GM15510 (cell line): ENCODE data around the gene MACROD2.

Source experiments
- POLR2A ChIP-seq: IDR thresholded peaks from 3 replicates; pipeline ENCODE4 v1.6.1; 2011; ENCODE audit warnings: borderline replicate concordance; ENCODE audit not compliant: insufficient read length; ENCODE audit errors: extremely low read depth

Gene MACROD2

GRCh38 chr20:15866916-15867730 lies 1871.8 kb downstream of the MACROD2 start:
- TF ChIP-seq POLR2A, result no peak

- TF ChIP-seq POLR2A, result no peak
Observed at GRCh38 chr20:15867899-15868298, 1872.6 kb downstream of the MACROD2 start.

- no peak for TF ChIP-seq POLR2A
Observed at GRCh38 chr20:15875446-15875845, 1880.1 kb downstream of the MACROD2 start.

GRCh38 chr20:15882553-15882952 lies 1887.2 kb downstream of the MACROD2 start:
- no peak for TF ChIP-seq POLR2A

- TF ChIP-seq POLR2A, result no peak
Observed at GRCh38 chr20:15886250-15886649, 1890.9 kb downstream of the MACROD2 start.

GRCh38 chr20:15887387-15887786 lies 1892.1 kb downstream of the MACROD2 start:
- TF ChIP-seq POLR2A, result no peak

GRCh38 chr20:15889061-15889460 lies 1893.7 kb downstream of the MACROD2 start:
- TF ChIP-seq POLR2A, result no peak

- TF ChIP-seq POLR2A, result no peak
Observed at GRCh38 chr20:15889514-15890256, 1894.4 kb downstream of the MACROD2 start.

GRCh38 chr20:15890407-15890982 lies 1895.2 kb downstream of the MACROD2 start:
- TF ChIP-seq POLR2A, result no peak

- no peak for TF ChIP-seq POLR2A
Observed at GRCh38 chr20:15895126-15895525, 1899.8 kb downstream of the MACROD2 start.

- no peak for TF ChIP-seq POLR2A
Observed at GRCh38 chr20:15895560-15896084, 1900.3 kb downstream of the MACROD2 start.

- TF ChIP-seq POLR2A, result no peak
Observed at GRCh38 chr20:15899967-15900366, 1904.7 kb downstream of the MACROD2 start.

- TF ChIP-seq POLR2A, result no peak
Observed at GRCh38 chr20:15900443-15900842, 1905.1 kb downstream of the MACROD2 start.

- TF ChIP-seq POLR2A, result no peak
Observed at GRCh38 chr20:15902493-15902892, 1907.2 kb downstream of the MACROD2 start.

GRCh38 chr20:15905661-15906060 lies 1910.3 kb downstream of the MACROD2 start:
- no peak for TF ChIP-seq POLR2A

GRCh38 chr20:15909995-15910394 lies 1914.7 kb downstream of the MACROD2 start:
- no peak for TF ChIP-seq POLR2A

GRCh38 chr20:15911581-15911980 lies 1916.3 kb downstream of the MACROD2 start:
- no peak for TF ChIP-seq POLR2A
